NCI-H1930 (cell line): ENCODE results near the gene AP4E1.
"Not testable (repeated sequence)": the region's sequence is repeated elsewhere in the genome, so short reads cannot be mapped to it uniquely, and the experiment has no call there.

Experiments
- DNase-seq, 2 experiments: peaks; one replicate each; lab custom pipeline; 2025; lab: John Stamatoyannopoulos, UW

Gene AP4E1

GRCh38 chr15:50945725-50946124 is 37.2 kb downstream of the AP4E1 start:
- no peak for DNase-seq

GRCh38 chr15:50950745-50951144 is 42.3 kb downstream of the AP4E1 start:
- not testable (repeated sequence) for DNase-seq

GRCh38 chr15:50953302-50953701 is 44.8 kb downstream of the AP4E1 start:
- no peak for DNase-seq

GRCh38 chr15:50954837-50955236 is 46.4 kb downstream of the AP4E1 start:
- not testable (repeated sequence) for DNase-seq

- DNase-seq: no peak
Observed at GRCh38 chr15:50959717-50960116, 51.2 kb downstream of the AP4E1 start.

GRCh38 chr15:50964075-50964474 is 55.6 kb downstream of the AP4E1 start:
- DNase-seq: no peak

GRCh38 chr15:50968353-50968752 is 59.9 kb downstream of the AP4E1 start:
- DNase-seq: no peak

- no peak for DNase-seq
Observed at GRCh38 chr15:50970524-50970923, 62.0 kb downstream of the AP4E1 start.

GRCh38 chr15:50971115-50971514 is 62.6 kb downstream of the AP4E1 start:
- DNase-seq: no peak

- no peak for DNase-seq
Observed at GRCh38 chr15:50971542-50971941, 63.1 kb downstream of the AP4E1 start.

GRCh38 chr15:50973605-50974004 is 65.1 kb downstream of the AP4E1 start:
- DNase-seq: no peak

- DNase-seq: no peak
Observed at GRCh38 chr15:50977162-50977561, 68.7 kb downstream of the AP4E1 start.

GRCh38 chr15:50978580-50978979 is 70.1 kb downstream of the AP4E1 start:
- no peak for DNase-seq

- DNase-seq: no peak
Observed at GRCh38 chr15:50979041-50979440, 70.6 kb downstream of the AP4E1 start.

- DNase-seq: no peak
Observed at GRCh38 chr15:50993598-50993997, 85.1 kb downstream of the AP4E1 start.

GRCh38 chr15:50996641-50997040 is 88.2 kb downstream of the AP4E1 start:
- no peak for DNase-seq

GRCh38 chr15:50997371-50998051 is 89.0 kb downstream of the AP4E1 start:
- no peak for DNase-seq

- DNase-seq: no peak
Observed at GRCh38 chr15:51004103-51004551, 95.6 kb downstream of the AP4E1 start.

GRCh38 chr15:51006336-51006985 is 98.0 kb downstream of the AP4E1 start:
- no peak for DNase-seq

- DNase-seq: no peak
Observed at GRCh38 chr15:51007131-51007666, 98.7 kb downstream of the AP4E1 start.

- DNase-seq: no peak
Observed at GRCh38 chr15:51011212-51011611, 102.7 kb downstream of the AP4E1 start.

- no peak for DNase-seq
Observed at GRCh38 chr15:51016615-51017014, 108.1 kb downstream of the AP4E1 start.

GRCh38 chr15:51022206-51022605 is 113.7 kb downstream of the AP4E1 start:
- DNase-seq: no peak
